ENCODE data around the gene NOS2.

GRCh38 chr17:27798376-27798775, 2.0 kb downstream of the NOS2 start:
- TF ChIP-seq CTCF (IDR thresholded peaks at IDR 0.05), result no peak
- no peak for TF ChIP-seq EZH2 (IDR thresholded peaks at IDR 0.05)
- no peak for TF ChIP-seq EZH2phosphoT487 (IDR thresholded peaks at IDR 0.05)

Data from neural progenitor cell (in vitro differentiated cells).